T-helper 22 cell (primary cell): ENCODE measurements around the gene TSHZ3.

ENCODE experiments used
- DNase-seq: peaks from one replicate; pipeline ENCODE4 v3.0.0-alpha.2; 2020; ENCODE audit warnings: low read depth

The TSHZ3 gene

DNA sequence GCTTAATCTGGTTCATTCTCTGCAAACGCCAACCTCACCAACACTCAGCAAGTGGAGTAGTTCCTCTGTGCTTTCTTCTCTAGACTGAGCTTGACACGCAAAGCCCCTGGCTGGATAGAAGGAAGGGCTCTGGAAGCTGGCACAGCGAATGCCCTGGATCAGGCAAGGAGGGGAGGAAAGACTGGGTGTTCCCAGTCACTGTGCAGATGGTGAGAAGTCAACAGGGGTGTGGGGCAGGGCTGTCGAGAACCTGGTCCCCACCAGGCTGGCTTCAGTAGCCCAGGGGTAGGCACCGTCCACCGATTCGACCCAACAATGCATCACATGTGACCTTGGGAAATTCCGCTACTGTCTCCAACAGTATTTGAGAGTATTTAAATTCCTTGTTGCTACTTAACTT lies 65.5 kb downstream of the TSHZ3 start:
- no peak for DNase-seq

DNA sequence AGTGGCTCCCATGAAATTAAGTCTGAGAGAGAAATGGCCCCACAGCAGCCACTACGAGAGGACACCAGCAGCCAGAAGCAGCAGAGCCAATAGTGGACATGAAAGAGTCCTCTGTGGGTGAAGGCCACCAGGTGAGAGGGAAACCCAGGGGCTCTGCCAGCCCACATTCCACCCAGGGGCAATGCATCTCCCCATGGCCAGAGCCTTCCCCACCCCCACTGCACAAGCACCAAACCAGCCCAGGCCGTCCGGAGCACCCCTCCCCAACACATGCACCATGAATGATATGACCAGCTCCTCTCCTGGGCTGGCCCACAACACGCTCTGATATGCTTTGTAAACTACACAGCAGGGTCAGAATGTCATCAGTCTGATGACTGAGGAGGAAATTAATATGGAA lies 66.9 kb downstream of the TSHZ3 start:
- DNase-seq, result no peak

DNA sequence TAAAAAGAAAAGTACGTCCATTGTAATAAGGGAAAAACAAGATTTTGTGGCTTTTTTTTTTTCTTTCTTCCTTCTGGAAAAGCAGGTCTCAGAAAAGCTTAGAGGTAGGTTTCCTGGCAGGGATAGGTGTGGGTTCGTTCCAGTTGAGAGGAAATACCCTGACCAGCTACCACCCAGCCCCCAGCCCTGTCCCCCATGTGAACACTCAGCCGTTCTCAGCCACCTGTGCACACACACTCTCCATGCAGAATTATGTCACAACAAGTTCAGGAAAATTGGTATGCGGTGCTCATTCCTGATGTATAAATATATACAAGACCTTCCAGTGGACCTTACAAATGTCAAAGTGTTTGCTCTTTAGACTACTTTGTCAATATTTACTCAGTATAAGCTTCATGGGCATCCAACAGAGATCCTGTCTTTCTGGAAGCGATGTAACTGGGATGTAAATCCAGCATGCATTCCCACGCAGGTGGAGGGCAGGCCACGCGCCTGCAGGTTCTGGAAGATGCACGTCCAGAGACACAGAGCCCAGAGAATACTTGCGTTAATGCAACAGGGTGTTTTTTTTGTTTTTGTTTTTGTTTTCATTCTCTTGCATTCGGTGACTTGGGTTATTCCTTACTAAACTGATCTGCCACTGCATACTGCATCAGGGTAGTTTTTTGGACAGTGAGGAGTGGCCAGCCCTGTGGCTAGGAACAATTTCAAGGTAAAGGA lies 68.8 kb downstream of the TSHZ3 start:
- DNase-seq, result no peak

DNA sequence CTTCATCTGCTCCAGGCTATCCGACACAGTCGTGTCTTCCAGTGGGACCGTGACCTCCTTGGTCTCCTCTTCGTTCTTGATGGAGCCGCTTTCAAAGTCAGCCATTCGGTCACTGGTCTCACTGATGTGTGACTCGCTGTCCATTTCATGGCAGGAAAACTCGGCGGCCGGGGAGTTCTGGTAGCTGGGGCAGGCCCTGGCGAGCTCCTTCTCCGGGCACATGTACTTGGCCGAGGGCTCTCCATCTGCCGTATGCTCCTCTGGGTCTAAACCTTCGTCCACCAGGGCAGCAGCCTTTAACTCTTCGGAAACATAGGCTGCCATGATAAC lies 69.8 kb downstream of the TSHZ3 start:
- no peak for DNase-seq

DNA sequence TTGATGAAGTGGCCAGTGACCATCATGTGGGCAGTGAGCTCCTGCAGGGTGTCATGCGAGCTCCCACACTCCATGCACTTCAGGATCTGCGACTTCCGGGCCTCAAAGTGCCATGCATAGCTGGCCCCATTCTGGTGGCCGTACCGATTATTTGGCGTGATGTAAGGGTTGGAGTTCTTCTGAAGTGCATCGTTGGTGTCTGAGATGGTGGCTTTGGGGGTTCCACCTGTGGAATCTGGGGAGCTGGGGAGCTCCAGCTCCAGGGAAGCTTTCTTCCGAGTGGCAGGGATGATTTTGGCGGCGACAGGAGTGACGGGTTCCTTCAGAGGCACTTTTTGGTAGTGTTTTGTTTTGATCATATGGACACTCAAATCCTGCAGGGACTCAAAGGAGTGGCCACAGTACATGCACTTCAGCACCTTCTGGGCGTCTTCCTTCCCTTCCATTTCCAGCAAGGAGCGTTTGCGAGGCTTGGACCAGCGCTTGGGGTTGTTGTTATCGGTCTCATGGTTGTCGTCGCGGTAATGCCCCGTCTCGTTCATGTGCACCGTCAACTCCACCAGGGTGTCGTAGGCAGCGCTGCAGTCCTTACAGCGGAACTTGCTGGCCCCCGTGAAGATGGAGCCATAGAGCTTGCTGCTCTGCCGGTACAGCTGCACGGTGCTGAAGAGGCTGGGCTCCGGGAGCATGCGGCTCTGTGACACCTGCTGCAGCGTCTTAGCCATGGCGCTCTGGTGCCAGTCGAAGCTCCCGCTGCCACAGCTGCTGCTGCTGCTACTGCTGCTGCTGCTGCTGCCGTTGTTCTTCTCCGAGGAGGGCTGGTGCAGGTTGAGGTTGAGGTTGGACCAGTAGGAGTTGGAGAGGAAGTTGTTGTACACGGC lies 70.4 kb downstream of the TSHZ3 start:
- no peak for DNase-seq

DNA sequence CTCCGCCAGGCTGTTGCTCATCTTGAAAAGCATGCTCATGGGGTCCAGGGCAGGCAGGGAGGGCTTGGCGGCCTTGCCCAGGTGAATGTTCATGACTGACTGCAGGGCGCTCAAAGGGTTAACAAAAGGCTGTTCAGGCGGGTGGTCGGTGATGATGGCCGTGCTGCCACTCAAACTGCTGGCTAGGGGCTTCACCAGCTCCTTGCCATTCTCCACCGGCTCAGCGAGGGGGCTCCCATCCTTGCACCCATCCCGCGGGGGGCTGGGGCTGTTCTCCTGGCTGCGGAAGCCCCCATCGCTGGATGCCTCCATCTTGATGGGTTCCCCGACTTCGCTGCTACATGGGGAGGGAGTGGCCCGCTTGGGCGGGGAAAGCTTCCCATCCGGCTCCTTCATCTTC lies 71.7 kb downstream of the TSHZ3 start:
- DNase-seq, result no peak

DNA sequence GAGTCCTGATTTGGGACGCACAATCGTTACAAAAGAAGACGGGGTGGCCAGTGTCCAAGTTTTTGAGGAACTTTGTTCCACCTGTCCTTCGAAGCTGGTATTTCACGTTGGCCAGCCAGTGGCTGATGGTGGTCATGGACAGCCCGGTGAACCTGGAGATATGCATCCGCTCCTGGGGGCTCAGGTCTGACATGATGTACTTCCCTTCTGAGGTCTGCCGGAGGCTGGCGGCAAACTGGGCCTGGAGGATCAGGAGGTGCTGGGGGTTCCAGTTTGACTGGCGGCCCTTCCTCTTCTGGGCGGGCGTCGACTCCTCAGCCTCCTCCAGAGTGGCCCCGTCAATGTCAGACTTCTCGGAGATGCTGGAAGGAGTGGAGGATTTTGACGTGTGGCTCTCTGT lies 72.4 kb downstream of the TSHZ3 start:
- no peak for DNase-seq

DNA sequence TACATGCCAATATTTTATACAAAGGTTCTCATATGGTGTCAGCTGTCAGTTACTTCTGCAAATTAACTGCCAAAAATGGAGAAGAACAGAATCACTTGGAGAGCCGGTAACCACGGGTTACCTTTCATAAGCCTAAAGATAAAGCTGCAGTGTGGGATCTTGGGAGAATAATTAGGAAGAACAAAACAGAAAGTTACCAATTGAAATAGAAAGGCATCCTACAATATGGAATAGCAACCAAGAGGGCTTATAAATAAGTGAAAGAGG lies 74.2 kb downstream of the TSHZ3 start:
- no peak for DNase-seq

DNA sequence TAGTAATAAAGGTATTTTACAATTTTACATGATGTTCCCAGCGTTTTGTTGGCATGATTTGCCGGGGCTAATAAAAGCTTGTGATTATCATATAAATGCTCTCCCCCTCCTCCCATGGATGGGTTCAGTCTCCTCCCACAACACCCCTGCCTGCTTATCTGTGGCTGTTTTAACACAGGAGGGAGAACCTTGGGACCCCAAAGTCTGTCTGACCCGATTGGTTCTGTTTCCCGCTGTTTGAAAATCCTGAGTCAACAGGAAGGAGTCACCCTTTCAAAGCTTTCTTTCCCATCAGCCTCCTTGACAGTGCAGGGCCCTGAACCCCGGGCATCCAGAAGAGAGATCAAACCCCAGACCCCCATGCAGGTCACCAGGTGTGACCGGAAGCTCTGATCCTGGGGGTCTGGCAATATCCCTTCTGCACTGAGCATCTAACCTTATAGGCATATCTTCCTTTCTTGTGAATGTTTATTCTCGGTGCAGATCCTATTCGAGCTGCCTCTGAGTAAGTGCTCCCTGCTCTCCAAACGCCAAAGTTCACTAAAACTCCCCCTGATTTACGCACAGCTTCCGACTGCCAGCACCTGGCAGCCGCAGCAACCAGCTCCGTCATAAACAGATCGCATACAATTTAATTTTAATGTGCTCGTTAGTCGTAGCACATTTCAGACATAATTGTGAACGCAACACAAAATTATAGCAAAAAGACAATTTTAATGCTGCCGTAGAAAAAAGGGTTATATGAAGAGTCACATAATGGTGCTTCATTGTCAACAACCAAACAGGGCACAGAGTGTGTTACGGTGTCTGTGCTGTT lies 74.8 kb downstream of the TSHZ3 start:
- no peak for DNase-seq

DNA sequence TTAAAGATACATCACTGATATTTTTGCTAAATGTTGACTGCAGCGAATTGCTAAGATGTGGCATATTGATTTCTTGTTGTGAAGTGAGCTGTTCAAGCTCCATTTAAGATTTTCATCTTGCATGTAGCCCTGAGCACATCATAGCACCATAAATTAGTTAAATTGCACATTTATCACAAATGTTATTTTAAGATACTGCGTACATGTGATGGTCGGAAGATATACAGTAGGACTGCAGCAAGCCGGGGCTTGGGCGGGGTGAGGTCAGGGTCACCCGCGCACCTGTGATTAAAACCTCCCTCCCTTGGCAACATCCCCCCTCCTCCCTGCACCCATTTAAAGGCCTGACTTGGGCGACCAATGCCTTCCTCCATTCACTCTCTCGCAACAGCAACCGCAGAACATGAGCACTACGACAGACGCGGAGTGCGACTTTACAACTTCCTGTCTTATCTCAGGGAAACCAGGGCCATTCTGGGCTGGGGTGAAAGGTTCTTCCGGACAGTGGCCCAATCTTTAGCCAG lies 76.6 kb downstream of the TSHZ3 start:
- no peak for DNase-seq

DNA sequence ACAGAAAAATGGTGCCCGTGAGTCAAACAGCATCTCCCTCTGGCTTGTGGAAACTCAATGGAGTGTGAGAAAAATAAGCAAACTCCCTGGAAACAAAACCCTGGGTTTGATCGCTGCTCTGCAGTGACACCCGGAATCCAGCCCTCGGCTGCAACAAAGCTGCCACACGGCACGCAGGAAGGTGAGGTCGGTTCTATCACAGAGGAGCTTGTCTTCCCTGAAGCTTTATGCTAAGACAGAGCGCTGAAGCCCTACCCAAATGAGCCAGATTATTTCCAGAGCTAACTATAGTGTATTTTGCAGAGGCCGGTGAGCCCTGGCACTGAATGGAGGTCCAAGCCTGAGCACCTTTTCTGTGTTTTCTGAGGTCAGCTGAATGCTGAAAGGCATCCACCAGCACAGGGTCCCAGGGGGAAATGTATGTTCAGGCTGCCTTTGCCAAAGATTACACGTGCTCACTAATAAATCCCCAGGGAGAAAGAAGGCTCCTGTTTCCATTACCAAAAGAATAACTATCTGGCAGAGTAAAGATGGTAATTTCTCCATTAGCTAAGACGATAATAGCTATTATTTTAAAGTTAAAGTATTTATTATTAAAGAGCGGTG lies 77.8 kb downstream of the TSHZ3 start:
- no peak for DNase-seq

DNA sequence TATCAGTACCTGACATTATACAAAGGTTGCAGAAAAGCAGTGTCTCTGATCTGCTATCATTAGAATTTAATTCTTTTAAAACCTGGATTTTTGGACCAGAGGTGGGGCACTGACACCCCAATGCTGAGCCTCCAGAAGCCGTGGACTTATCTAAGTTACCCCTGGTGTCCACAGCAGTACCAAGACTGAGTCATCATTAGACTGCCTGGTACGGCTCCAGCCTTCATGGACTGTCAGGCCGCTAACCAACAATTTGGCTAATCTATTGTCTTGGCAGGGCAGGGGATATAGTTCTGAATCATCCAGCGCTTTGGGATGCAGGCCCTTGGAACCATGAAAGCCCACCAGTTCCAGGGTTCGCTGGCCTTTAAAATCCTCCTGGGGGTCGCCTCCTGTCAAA lies 78.3 kb downstream of the TSHZ3 start:
- DNase-seq, result no peak

DNA sequence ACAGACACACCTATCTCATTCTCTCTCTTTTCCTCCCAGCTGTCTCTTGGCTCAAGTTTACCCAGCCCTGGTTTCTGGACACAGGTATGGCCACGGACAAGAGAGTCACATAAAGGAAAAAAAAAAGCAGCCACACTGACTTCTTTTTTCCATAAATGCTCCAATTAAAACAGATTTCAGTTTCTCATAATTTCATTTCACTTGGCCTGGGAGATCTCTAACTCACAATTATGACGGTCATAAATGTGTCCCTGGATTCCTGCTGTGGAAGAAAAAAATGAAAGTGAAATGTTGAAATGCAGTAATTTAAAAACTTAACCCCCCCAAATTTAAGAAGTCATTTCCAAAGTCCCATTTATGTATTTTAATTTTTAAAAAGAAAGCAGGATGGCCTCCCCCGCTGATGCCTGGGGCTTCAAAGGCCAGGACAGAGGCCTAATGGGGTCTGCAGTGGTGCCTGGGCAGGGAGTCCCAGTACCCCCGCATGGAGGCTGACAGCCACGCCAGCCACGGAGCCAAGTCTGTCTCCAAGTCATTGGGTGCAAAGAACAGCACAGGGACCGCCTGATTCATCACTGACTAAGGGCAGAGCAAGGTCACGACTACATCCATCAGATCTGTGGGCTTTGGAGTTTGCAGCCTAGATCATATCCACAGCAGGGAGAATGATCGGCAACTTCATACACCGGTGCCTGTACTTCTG lies 79.7 kb downstream of the TSHZ3 start:
- DNase-seq, result no peak

DNA sequence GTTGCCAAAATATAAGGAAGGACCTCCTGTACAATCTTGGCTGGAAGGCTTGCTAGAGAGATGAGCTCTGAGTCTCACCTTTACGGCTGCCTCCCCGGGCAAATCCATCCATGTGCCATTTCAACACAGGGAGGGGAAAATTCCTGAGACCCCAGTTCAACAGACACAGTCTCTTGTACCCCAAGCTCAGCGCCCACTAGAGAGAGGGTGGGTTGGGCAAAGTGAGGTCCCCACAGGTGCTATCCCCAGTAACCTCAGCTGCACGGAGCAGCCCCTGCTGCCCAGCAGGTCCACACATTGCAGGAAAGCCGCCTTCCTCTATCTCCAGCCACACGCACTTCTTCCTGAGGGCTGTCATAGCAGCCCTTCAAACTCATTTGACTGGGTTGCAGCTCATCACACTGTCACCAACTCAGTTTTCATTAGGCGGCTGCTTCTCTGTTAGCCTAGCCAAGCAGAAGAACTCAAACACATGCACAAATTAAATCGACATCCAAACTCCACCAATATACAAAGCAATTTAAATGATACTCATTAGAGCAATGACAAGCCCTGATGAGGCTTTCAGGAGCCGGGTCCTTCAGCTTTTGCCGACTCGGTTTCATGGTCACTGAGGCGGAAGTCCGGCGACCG lies 80.4 kb downstream of the TSHZ3 start:
- no peak for DNase-seq

DNA sequence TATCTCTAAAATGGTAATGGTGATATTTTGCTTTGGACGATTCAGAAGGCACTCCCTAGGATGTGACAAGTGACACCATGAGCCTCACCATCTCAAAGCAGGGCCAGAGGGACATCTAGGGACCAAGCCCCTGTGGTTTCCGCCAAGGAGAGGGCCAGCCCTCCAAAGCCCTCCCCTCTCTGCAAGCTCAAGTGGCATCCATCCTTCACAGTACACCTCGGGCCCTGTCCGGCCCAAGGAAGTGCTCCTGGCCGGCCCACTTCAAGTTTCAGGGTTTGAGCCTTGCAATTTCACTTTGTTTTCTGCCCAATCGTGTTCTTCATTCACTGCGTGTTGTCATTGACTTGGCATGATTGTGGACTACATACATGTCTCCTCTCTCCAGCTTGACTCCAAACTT lies 82.5 kb downstream of the TSHZ3 start:
- no peak for DNase-seq

DNA sequence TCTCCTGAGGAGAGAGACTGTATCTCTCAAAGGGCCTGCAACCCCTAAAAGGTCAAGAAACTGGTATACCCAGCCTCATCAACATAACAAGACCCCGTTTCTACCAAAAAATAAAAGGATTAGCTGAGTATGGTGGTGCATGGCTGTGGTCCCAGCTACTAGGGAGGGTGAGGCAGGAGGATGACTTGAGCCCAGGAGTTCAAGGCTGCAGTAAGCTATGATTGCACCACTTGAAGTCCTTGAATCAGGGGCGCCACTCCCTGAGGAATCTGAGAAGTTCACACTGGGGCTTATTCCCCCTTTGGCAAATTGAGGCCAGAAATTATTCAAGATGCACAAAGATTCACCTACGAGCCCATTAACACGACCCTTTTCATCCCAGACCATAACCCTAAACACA lies 83.0 kb downstream of the TSHZ3 start:
- DNase-seq, result no peak

DNA sequence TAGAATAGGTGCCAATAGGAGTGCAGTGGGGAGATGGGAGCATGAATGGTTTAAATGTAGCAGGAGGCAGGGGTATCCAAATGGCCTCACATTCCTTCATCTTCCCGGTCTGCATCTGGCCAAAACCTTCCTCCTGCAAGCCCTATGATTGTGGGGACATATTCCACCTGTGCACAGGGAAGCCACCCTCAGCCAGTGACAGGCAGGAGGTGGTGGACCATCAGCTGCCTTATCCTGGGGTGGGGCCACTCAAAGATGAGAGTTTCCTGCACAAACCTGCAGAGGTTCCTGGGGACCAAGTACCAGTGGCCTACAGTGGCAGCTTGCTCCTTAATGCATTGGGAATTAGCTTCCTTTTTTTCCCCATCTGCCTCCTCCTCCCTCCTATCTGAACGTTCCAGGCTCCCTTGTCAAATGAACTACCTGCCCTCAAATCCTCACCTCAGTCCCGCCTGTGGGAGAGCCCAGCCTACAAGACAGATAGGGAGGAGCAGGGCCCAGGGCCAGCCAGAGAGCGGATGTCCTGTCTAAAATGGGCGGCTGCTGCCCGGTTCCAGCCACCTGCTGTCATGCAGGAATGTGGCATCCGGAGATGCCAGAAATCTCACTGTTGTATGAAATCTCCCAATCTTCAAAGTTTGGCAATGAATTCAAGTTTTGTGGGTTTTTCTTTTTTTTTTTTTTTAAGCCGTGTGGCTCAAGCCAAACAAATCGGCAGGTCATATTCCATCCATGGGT lies 85.0 kb downstream of the TSHZ3 start:
- DNase-seq, result no peak

DNA sequence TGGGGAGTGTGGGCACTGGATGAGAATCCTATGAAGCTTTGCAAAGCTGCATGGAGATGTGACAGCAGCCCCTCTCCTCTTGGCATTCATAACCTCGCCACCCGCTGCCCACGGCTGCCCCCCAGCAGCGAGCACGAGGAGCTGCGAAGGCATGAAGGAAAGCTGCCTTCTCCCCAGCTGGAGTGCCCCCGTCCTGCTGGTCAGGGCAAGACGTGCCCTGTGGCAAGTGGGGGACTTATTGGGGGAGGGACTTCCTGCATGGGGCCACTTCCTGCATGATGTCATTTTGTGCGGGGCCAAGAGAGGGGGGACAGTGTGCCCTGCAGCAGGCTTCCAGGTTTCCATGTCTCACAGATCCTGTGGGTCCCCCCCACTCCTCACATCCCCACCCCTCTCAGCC lies 85.9 kb downstream of the TSHZ3 start:
- no peak for DNase-seq

DNA sequence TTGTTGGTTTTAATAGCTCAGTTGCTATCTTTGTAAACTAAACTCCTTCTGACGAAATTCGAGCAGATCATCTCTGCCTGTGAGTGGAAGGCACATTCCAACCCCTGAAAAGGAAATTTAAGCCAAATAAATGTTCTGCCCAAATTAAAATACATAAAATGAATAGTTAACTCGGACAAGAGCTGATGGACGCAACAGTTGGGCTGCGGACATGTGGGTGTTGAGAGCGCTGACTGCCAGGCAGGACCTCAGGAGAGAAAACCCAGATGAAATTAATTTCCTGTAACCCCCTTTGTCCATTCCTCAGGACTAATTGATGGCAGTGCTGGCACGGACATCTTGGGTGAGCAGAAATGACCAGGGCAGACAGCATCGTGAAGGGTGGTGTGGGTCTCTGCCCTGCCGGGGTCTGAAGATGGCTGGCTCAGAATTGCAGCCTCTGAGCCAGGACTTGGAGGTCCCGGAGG lies 86.5 kb downstream of the TSHZ3 start:
- no peak for DNase-seq

DNA sequence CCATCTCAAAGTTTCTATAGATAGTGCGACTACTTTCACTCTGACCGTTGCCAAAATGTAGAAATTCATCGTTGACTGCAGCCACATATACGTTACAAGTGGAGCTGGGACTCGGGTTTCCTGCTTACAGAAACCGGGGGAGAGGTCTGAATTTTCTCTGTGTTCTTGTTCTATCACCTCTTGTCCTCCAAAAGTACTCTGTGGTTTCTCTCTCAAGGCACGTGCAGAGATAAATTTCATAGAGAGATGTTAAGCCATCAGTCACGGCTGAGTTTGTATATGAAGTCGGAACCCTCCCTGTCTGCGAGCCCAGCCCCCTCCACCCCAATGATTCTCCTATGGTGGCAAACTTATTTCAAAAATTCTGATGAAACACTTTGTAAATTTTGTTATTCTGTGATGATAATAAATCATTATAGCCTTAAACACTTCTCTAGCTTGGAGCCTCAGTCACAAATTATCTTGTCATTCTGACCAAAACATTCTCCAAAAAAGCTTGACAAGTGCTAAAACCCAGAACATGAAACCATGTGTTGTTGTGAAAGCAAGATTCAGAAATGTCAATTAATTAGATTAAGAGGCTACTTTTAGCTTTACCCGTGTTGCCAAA lies 87.5 kb downstream of the TSHZ3 start:
- DNase-seq, result no peak
